Measurements from ENCODE around the gene SLC5A11. TPM values are rescaled to one million over a fixed set of nuclear protein-coding genes. Genes with fewer than 3 reads are reported as not detected.

Gene SLC5A11
- total RNA-seq, 4 donors from 2014 or later, result 0.33 to 0.66 TPM; not detected in 2

- TF ChIP-seq, protein P1, sequence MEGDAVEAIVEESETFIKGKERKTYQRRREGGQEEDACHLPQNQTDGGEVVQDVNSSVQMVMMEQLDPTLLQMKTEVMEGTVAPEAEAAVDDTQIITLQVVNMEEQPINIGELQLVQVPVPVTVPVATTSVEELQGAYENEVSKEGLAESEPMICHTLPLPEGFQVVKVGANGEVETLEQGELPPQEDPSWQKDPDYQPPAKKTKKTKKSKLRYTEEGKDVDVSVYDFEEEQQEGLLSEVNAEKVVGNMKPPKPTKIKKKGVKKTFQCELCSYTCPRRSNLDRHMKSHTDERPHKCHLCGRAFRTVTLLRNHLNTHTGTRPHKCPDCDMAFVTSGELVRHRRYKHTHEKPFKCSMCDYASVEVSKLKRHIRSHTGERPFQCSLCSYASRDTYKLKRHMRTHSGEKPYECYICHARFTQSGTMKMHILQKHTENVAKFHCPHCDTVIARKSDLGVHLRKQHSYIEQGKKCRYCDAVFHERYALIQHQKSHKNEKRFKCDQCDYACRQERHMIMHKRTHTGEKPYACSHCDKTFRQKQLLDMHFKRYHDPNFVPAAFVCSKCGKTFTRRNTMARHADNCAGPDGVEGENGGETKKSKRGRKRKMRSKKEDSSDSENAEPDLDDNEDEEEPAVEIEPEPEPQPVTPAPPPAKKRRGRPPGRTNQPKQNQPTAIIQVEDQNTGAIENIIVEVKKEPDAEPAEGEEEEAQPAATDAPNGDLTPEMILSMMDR (IDR thresholded peaks at IDR 0.05; ENCODE audit: low read depth), result no peak
Measured at GRCh38 chr16:24838554-24839266, 7.1 kb upstream of the SLC5A11 start.

GRCh38 chr16:24839347-24839972 is 6.3 kb upstream of the SLC5A11 start:
- TF ChIP-seq, protein P1 (IDR thresholded peaks at IDR 0.05; ENCODE audit: low read depth), result no peak

DNA sequence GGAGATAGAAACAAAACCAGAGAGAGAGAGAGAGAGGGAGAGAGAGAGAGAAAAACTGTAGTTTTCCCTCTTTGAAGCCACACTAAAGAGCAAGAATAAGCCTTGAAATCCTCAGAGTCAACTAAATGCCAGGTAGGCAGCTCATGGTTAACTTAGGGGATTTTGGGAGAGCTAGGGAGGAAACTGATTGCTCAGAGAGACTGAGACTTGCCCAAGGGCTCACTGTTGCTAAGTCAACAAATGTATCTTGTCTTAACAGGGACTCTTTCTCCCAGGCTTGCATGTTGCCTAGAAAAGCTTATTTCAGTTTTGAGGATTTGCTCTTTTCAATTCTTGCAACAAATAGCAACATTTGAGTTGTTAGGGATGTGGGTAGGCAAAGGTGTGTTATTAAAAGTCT is 4.5 kb upstream of the SLC5A11 start:
- TF ChIP-seq, protein P1 (IDR thresholded peaks at IDR 0.05; ENCODE audit: low read depth), result no peak

DNA sequence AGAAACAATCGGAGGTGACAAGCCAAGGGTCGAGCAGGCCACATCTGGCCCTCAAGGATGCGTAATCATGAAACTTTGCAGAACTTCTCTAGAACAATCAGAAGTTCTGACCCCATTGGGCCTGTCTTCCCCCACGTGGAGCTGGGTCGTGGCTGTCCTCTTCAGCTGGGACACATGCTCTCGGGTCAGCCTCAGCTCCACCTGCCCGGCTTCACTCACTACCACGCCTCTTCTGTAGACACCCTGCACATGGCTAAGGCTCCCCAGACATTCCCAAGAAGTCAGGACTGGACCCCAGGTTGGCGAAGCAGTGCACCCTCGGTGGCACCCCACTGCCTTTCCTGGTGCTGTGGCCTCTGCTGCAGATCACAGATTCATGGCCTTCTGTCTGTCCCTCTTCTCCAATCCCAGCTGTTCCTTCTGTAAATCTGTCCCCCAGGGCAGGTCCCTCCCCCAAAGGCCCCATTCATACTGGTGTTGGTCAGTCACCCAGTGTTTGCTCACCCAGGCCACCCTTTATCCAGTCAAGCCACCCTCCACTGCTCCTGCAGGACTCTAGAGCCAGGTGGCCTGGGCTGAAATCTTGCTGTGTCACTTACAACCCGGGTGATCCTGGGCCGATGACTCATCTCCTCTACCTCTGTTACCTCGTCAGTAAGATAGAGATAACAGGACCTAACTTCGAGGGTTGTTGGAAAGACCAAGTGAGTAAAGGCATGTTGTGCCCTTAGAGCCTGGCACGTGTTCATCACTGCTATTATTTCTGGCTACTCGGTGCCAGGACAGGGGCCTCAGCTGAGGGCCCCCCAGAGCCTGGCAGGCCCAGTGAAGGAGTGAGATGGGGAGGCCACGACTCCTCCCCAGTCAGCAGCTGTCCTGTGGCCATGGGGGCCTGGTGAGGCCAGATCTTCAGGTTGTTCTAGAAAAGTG is 1.4 kb upstream of the SLC5A11 start:
- TF ChIP-seq, protein P1 (IDR thresholded peaks at IDR 0.05; ENCODE audit: low read depth), result no peak

DNA sequence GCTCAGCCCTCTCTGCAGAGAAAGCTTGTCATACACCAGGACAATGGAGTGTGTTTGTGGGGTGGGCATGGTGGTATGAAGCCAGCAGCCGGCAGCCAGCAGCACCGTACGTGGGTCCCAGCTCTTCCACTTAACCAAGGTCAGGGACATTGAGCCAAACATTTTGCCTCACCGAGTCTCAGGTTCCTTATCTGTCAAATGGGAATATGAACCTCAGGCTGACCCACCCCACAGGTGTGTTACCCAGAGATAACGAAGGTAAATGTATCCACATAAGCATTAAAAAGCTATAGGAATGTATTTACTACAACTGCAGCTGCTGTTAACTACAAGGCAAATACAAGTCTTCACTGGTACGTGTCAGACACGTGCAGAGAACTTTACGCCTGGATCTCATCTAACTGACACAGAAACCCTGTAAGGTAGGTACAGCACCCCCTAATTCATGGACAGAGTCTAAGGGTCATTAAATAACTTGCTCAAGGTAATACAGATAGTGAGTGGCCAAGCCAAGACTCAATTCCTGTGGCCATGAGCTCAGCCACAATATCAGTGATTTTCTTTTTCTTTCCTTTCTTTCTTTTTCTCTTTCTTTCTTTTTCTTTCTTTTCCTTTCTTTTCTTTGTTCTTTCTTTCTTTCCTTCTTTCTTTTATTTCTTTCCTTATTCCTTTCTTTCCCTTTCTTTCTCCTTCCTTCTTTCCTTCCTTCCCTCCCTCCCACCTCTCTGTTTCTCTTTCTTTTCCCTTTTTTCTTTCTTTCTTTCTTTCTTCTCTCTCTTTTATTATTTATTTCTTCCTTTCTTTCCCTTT is 990 bp downstream of the SLC5A11 start:
- TF ChIP-seq, protein P1 (IDR thresholded peaks at IDR 0.05; ENCODE audit: low read depth), result no peak

DNA sequence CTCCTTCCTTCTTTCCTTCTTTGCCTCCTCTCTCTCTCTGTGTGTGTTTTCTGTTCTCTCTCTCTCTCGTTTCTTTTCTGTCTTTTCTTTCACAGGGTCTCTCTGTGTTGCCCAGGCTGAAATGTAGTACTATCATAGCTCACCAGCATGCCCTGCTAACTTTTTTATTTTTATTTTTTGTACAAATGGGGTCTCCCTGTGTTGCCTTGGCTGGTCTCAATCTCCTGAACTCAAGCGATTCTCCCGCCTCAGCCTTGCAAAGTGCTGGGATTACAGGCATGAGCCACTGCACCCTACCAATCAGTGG is 1.5 kb downstream of the SLC5A11 start:
- TF ChIP-seq, protein P1 (IDR thresholded peaks at IDR 0.05; ENCODE audit: low read depth), result no peak
